ENCODE data around the gene CNNM3.
A peak's percentile ranks its signal among the peaks of the same experiment; 100 is the strongest.
"Not testable (repeated sequence)": the region's sequence is repeated elsewhere in the genome, so short reads cannot be mapped to it uniquely, and the experiment has no call there.

Gene CNNM3

DNA sequence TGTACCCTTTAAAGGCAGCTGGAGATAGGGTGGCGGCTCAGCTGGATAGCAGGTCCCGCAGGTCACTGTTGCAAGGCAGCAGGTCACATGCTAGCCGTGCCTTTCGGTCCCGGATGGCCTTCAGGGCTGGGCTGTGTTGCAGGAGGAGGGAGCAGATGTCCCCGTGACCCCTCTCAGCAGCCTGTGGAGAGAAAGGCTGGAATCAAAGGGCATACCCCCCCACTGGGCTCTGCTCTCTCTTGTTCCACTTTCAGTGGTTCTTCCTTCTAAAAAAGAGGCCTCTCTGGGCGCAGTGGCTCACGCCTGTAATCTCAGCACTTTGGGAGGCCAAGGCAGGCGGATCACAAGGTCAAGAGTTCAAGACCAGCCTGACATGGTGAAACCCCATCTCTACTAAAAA, 32.2 kb downstream of the CNNM3 start:
- Mint-ChIP-seq H3K27me3 (ENCODE audit: low read depth) (no peaks in the 10 kb centered on the region), H3K9me3 (no peaks in the 10 kb centered on the region), H3K27ac (no peak overlapping the region), H3K4me1 (ENCODE audit: low read depth) (peaks cover 3% of the 10 kb centered on the region), H3K4me3 (no peak overlapping the region), H3K36me3 (ENCODE audit: low read depth) (peaks cover 45% of the 10 kb centered on the region)
- no peak for DNase-seq (ENCODE audit: low spot score)

DNA sequence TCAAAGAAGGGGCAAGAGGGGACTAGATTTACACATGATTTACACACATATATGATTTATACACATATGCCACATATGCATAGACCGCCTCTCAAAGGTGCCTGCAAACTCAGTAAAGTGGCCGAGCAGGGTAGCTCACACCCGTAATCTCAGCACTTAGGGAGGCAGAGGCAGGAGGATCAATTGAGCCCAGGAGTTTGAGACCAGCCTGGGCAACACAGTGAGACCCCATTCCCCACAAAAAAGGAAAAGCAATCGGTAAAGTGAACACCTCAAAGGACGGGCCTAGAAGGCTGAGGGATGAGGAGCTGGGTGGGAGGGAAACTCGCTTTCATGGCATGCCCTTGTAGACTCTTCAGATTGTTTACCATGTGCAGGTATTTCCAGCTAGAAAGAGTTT, 36.6 kb downstream of the CNNM3 start:
- H3K4me1 Mint-ChIP-seq (ENCODE audit: low read depth), result peaks cover 17% of the 10 kb centered on the region
- DNase-seq (ENCODE audit: low spot score), result no peak
- no peaks in the 10 kb centered on the region for H3K9me3 Mint-ChIP-seq
- peaks cover 41% of the 10 kb centered on the region for H3K36me3 Mint-ChIP-seq (ENCODE audit: low read depth)
- H3K27ac Mint-ChIP-seq, result no peak overlapping the region
- H3K4me3 Mint-ChIP-seq, result no peak overlapping the region
- H3K27me3 Mint-ChIP-seq (ENCODE audit: low read depth), result no peaks in the 10 kb centered on the region

- peaks cover 36% of the 10 kb centered on the region for H3K36me3 Mint-ChIP-seq (ENCODE audit: low read depth)
- peaks cover 17% of the 10 kb centered on the region for H3K4me1 Mint-ChIP-seq (ENCODE audit: low read depth)
- H3K9me3 Mint-ChIP-seq, result no peaks in the 10 kb centered on the region
- H3K27ac Mint-ChIP-seq, result no peak overlapping the region
- no peak for DNase-seq (ENCODE audit: low spot score)
- no peaks in the 10 kb centered on the region for H3K27me3 Mint-ChIP-seq (ENCODE audit: low read depth)
- no peak overlapping the region for H3K4me3 Mint-ChIP-seq
Measured at GRCh38 chr2:96853321-96853720, 37.3 kb downstream of the CNNM3 start.

DNA sequence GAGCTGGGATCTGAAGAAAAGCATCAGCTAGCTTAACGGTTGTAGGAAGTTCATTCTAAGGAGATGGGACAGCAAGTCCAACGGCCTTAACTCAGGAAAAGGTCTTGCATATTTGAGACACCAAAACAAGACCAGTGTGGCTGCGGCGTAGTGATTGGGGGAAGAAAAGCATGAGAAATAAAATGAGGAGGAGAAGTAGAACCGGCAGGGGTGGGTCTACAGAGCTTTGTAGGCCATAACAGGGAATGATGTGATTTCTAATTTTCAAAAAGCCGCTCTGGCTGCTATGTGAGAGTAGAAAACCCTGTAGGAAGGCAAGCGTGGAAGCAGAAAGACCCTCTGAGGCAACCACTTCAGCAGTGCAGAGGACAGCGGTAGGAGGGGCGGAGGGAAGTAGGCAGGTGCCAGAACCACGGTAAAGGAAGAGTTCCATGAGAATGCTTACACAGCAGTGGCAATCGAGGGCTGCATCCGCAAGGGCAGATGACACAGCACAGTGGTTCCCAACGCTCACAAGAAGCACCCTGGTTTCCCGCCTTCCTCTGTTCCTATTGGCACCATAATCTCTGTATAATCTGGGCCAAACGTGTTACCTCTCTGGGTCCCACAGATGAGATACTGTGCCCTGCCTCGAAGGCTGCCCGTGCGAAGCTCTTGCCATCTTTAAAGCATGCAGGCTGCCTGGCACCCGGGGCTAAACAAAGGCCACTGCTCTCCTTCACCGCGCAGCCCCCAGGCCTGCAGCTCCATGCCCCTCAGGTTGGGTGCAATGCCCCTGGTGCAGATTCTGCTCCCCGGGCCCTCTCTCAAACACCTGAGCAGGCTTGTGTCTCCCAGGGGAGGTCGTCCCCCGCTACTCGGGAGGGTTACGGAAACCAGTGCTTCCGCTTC, 41.0 kb downstream of the CNNM3 start:
- Mint-ChIP-seq H3K9me3 (no peaks in the 10 kb centered on the region), H3K27ac (peak overlapping the region; percentile 83), H3K4me1 (ENCODE audit: low read depth) (peaks cover 28% of the 10 kb centered on the region), H3K4me3 (peak overlapping the region; percentile 82), H3K36me3 (ENCODE audit: low read depth) (peaks cover 33% of the 10 kb centered on the region), H3K27me3 (ENCODE audit: low read depth) (no peaks in the 10 kb centered on the region)
- peak; percentile 29 for DNase-seq (ENCODE audit: low spot score)

DNA sequence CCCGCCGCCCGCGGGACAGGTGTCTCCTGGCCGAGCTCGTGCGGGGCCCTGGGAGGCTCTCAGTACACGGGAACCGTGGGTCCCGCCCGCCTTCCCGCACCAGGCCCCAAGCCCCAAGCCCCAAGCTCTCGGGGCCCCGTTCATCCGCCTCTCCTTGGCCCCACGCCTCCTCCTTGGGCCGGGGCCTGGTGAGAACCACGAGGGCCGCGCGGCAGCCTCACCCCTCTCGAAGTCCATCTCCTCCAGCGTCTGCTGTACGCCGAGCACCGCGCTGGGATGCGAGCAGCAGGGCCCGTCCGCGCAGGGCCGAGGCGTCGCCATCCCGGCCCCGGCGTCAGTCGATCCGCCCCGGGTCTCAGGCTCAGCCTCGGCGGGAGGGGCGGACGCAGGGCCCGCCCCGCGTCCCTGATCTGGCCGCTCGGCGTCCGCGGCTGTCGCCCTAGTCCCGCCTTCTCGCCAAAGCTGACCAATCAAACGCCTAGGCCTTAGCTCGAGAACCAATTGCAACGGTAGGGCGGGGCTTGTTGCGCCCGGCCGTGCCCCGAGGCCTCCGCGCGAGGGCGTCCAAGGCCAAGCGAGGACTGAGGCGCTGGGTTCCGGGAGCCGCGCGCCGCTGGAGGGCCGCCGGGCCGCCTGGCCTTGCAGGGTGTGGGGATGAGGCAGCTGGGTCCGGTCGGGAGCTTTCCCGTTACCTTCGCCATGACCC, 41.8 kb downstream of the CNNM3 start, which contains the start of gene ANKRD39:
Gene ANKRD39 (minus strand): TSS at position 350 of the 706 bp plus-strand sequence. CDS start 29 bp downstream, at position 321.
- H3K4me3 Mint-ChIP-seq, result peak within 1 kb of the TSS; percentile 82
- no peaks in the 10 kb centered on the region for H3K27me3 Mint-ChIP-seq (ENCODE audit: low read depth)
- H3K36me3 Mint-ChIP-seq (ENCODE audit: low read depth), result peaks cover 29% of the 10 kb centered on the region
- no peaks in the 10 kb centered on the region for H3K9me3 Mint-ChIP-seq
- peak within 1 kb of the TSS; percentile 83 for H3K27ac Mint-ChIP-seq
- peaks cover 28% of the 10 kb centered on the region for H3K4me1 Mint-ChIP-seq (ENCODE audit: low read depth)
- peak; percentile 98 for DNase-seq (ENCODE audit: low spot score)

GRCh38 chr2:96859099-96859649, 43.1 kb downstream of the CNNM3 start:
- H3K27me3 Mint-ChIP-seq (ENCODE audit: low read depth), result no peaks in the 10 kb centered on the region
- H3K36me3 Mint-ChIP-seq (ENCODE audit: low read depth), result peaks cover 23% of the 10 kb centered on the region
- no peaks in the 10 kb centered on the region for H3K9me3 Mint-ChIP-seq
- peak overlapping the region; percentile 82 for H3K4me3 Mint-ChIP-seq
- H3K4me1 Mint-ChIP-seq (ENCODE audit: low read depth), result peaks cover 29% of the 10 kb centered on the region
- H3K27ac Mint-ChIP-seq, result peak overlapping the region; percentile 45
- no peak for DNase-seq (ENCODE audit: low spot score)

GRCh38 chr2:96859681-96860064, 43.6 kb downstream of the CNNM3 start:
- Mint-ChIP-seq H3K4me3 (peak overlapping the region; percentile 82), H3K27me3 (ENCODE audit: low read depth) (no peaks in the 10 kb centered on the region), H3K36me3 (ENCODE audit: low read depth) (peaks cover 23% of the 10 kb centered on the region), H3K9me3 (no peaks in the 10 kb centered on the region), H3K4me1 (ENCODE audit: low read depth) (peaks cover 29% of the 10 kb centered on the region), H3K27ac (no peak overlapping the region)
- no peak for DNase-seq (ENCODE audit: low spot score)

- no peak overlapping the region for H3K4me3 Mint-ChIP-seq
- H3K9me3 Mint-ChIP-seq, result no peaks in the 10 kb centered on the region
- no peak overlapping the region for H3K27ac Mint-ChIP-seq
- no peaks in the 10 kb centered on the region for H3K27me3 Mint-ChIP-seq (ENCODE audit: low read depth)
- H3K4me1 Mint-ChIP-seq (ENCODE audit: low read depth), result peaks cover 26% of the 10 kb centered on the region
- H3K36me3 Mint-ChIP-seq (ENCODE audit: low read depth), result peaks cover 23% of the 10 kb centered on the region
- DNase-seq (ENCODE audit: low spot score), result no peak
Measured at GRCh38 chr2:96860065-96861029, 44.3 kb downstream of the CNNM3 start.

DNA sequence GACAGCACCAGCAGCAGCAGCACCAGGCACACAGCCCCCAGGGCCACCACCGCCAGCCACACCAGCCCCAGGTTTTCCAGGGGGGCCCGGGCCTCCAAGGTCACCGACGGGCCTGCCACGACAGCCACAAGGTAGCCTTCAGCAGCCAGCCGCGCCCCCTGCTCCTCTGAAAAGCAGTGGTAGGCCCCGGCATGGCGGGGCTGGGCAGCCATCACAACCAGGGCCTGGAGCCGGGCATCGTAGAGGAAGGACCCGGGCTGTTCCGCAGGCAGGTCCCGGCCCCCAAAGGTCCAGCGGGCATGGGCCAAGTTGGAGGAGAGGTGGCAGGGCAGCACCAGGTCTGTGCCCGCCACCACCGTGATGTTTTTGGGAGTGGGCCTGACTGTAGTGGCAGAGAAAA, 45.0 kb downstream of the CNNM3 start:
- H3K9me3 Mint-ChIP-seq, result no peaks in the 10 kb centered on the region
- peaks cover 22% of the 10 kb centered on the region for H3K4me1 Mint-ChIP-seq (ENCODE audit: low read depth)
- no peak overlapping the region for H3K4me3 Mint-ChIP-seq
- H3K27me3 Mint-ChIP-seq (ENCODE audit: low read depth), result no peaks in the 10 kb centered on the region
- DNase-seq (ENCODE audit: low spot score), result no peak
- no peak overlapping the region for H3K27ac Mint-ChIP-seq
- peaks cover 29% of the 10 kb centered on the region for H3K36me3 Mint-ChIP-seq (ENCODE audit: low read depth)

- not testable (repeated sequence) for H3K9me3 Mint-ChIP-seq; DNase-seq (ENCODE audit: low spot score); H3K4me3 Mint-ChIP-seq; H3K27me3 Mint-ChIP-seq (ENCODE audit: low read depth)
- peaks cover 37% of the 10 kb centered on the region for H3K36me3 Mint-ChIP-seq (ENCODE audit: low read depth)
- H3K27ac Mint-ChIP-seq, result peak overlapping the region; percentile 50
- H3K4me1 Mint-ChIP-seq (ENCODE audit: low read depth), result peaks cover 22% of the 10 kb centered on the region
Measured at GRCh38 chr2:96863056-96863455, 47.0 kb downstream of the CNNM3 start.

GRCh38 chr2:96863575-96864342, 47.7 kb downstream of the CNNM3 start:
- no peak overlapping the region for H3K4me3 Mint-ChIP-seq
- H3K27ac Mint-ChIP-seq, result no peak overlapping the region
- no peaks in the 10 kb centered on the region for H3K27me3 Mint-ChIP-seq (ENCODE audit: low read depth)
- H3K36me3 Mint-ChIP-seq (ENCODE audit: low read depth), result peaks cover 37% of the 10 kb centered on the region
- H3K9me3 Mint-ChIP-seq, result no peaks in the 10 kb centered on the region
- no peak for DNase-seq (ENCODE audit: low spot score)
- peaks cover 22% of the 10 kb centered on the region for H3K4me1 Mint-ChIP-seq (ENCODE audit: low read depth)

- peaks cover 15% of the 10 kb centered on the region for H3K4me1 Mint-ChIP-seq (ENCODE audit: low read depth)
- no peaks in the 10 kb centered on the region for H3K27me3 Mint-ChIP-seq (ENCODE audit: low read depth)
- H3K4me3 Mint-ChIP-seq, result no peak overlapping the region
- H3K27ac Mint-ChIP-seq, result no peak overlapping the region
- no peaks in the 10 kb centered on the region for H3K9me3 Mint-ChIP-seq
- DNase-seq (ENCODE audit: low spot score), result no peak
- peaks cover 37% of the 10 kb centered on the region for H3K36me3 Mint-ChIP-seq (ENCODE audit: low read depth)
Measured at GRCh38 chr2:96864343-96865091, 48.4 kb downstream of the CNNM3 start.

Measured in T-helper 2 cell treated with Interferon-gamma antibody and Interleukin-4, amounts not matched to agents 5 μg/mL and 100 μg/mL, for 36 hours (primary cell).